Measurements from ENCODE around the gene PNPLA8.

Gene PNPLA8

GRCh38 chr7:108436906-108437305 lies 89.0 kb downstream of the PNPLA8 start:
- no peak for TF ChIP-seq CTCF (IDR thresholded peaks at IDR 0.05; ENCODE audit: control insufficient read depth, insufficient read depth, low read depth, low read length, missing control alignments)
- no peak for DNase-seq (ENCODE audit: low read depth)

GRCh38 chr7:108434010-108434409 lies 91.9 kb downstream of the PNPLA8 start:
- TF ChIP-seq CTCF (IDR thresholded peaks at IDR 0.05; ENCODE audit: control insufficient read depth, insufficient read depth, low read depth, low read length, missing control alignments): no peak
- no peak for DNase-seq (ENCODE audit: low read depth)
- H3K4me3 ChIP-seq (ENCODE audit: control insufficient read depth, low read depth, low read length): no peak overlapping the region

More at GRCh38 chr7:108436906-108437305, 89.0 kb downstream of the PNPLA8 start:
- no peak overlapping the region for H3K4me3 ChIP-seq (ENCODE audit: control insufficient read depth, low read depth, low read length)

- no peak overlapping the region for H3K4me3 ChIP-seq (ENCODE audit: control insufficient read depth, low read depth, low read length)
- TF ChIP-seq CTCF (IDR thresholded peaks at IDR 0.05; ENCODE audit: control insufficient read depth, insufficient read depth, low read depth, low read length, missing control alignments): no peak
- DNase-seq (ENCODE audit: low read depth): no peak
Measured at GRCh38 chr7:108431099-108431498, 94.8 kb downstream of the PNPLA8 start.

GRCh38 chr7:108430664-108431063 lies 95.3 kb downstream of the PNPLA8 start:
- no peak for TF ChIP-seq CTCF (IDR thresholded peaks at IDR 0.05; ENCODE audit: control insufficient read depth, insufficient read depth, low read depth, low read length, missing control alignments)
- H3K4me3 ChIP-seq (ENCODE audit: control insufficient read depth, low read depth, low read length): no peak overlapping the region
- DNase-seq (ENCODE audit: low read depth): no peak

- TF ChIP-seq CTCF (IDR thresholded peaks at IDR 0.05; ENCODE audit: control insufficient read depth, insufficient read depth, low read depth, low read length, missing control alignments): no peak
- no peak for DNase-seq (ENCODE audit: low read depth)
- H3K4me3 ChIP-seq (ENCODE audit: control insufficient read depth, low read depth, low read length): no peak overlapping the region
Measured at GRCh38 chr7:108427766-108428165, 98.2 kb downstream of the PNPLA8 start.

- no peak for TF ChIP-seq CTCF (IDR thresholded peaks at IDR 0.05; ENCODE audit: control insufficient read depth, insufficient read depth, low read depth, low read length, missing control alignments)
- no peak for DNase-seq (ENCODE audit: low read depth)
- H3K4me3 ChIP-seq (ENCODE audit: control insufficient read depth, low read depth, low read length): no peak overlapping the region
Measured at GRCh38 chr7:108425714-108426275, 100.1 kb downstream of the PNPLA8 start.

- TF ChIP-seq CTCF (IDR thresholded peaks at IDR 0.05; ENCODE audit: control insufficient read depth, insufficient read depth, low read depth, low read length, missing control alignments): no peak
- H3K4me3 ChIP-seq (ENCODE audit: control insufficient read depth, low read depth, low read length): no peak overlapping the region
- no peak for DNase-seq (ENCODE audit: low read depth)
Measured at GRCh38 chr7:108424013-108424412, 101.9 kb downstream of the PNPLA8 start.

Measured in AG09309 (cell line).